Sigmoid colon (tissue), 4 donors: ENCODE results near the gene PCBP3.

Source experiments
- EP300 ChIP-seq, 4 donors: sonication (generic); formaldehyde crosslinking; IDR thresholded peaks; one replicate each; pipeline ENCODE4 v1.6.1; 2017; ENCODE audit warnings: antibody characterized with exemption in 4 of 4
- POLR2A ChIP-seq, 2 donors: fragments of 450-650 bp; IDR thresholded peaks; one replicate each; pipeline ENCODE4 v1.6.1; 2016; ENCODE audit warnings: antibody characterized with exemption in 2 of 2, mild to moderate bottlenecking in 2 of 2, moderate library complexity in 2 of 2
- TF ChIP-seq, protein P1 (sequence below), 4 experiments: fragments of 450-650 bp in 3 of 4; fragments of 200-600 bp in 1 of 4; IDR thresholded peaks; one replicate each; pipeline ENCODE4 v1.5.1; 2016 to 2019; ENCODE audit warnings: antibody characterized with exemption in 4 of 4, mild to moderate bottlenecking in 3 of 4, moderate library complexity in 2 of 4

DNA sequence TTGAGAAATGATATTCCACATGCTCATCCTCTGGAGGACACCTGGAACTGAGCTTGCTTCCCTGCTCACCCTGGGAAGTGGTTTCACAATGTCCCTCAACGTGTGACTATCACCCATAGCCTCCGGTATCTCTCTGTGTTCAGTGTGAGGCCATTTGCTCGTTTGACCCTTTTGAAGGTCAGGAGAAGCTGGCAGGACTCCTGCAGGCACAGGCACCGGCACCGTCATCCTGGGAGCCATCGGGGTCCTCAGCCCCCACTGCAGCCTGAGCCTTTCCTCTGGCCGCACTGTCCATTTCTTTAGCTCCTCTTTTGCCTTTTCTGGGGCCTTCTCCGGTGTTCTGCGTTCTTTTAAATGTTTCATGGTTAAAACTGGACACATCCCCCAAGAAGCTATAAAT is 178.5 kb downstream of the PCBP3 start:
- TF ChIP-seq, protein P1, sequence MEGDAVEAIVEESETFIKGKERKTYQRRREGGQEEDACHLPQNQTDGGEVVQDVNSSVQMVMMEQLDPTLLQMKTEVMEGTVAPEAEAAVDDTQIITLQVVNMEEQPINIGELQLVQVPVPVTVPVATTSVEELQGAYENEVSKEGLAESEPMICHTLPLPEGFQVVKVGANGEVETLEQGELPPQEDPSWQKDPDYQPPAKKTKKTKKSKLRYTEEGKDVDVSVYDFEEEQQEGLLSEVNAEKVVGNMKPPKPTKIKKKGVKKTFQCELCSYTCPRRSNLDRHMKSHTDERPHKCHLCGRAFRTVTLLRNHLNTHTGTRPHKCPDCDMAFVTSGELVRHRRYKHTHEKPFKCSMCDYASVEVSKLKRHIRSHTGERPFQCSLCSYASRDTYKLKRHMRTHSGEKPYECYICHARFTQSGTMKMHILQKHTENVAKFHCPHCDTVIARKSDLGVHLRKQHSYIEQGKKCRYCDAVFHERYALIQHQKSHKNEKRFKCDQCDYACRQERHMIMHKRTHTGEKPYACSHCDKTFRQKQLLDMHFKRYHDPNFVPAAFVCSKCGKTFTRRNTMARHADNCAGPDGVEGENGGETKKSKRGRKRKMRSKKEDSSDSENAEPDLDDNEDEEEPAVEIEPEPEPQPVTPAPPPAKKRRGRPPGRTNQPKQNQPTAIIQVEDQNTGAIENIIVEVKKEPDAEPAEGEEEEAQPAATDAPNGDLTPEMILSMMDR (IDR thresholded peaks at IDR 0.05) = no peak
- no peak for TF ChIP-seq POLR2A (IDR thresholded peaks at IDR 0.05)
- TF ChIP-seq EP300 (IDR thresholded peaks at IDR 0.05) = no peak
